Left ventricle myocardium superior (tissue), 1 donor: ENCODE data around the gene TECR. TPM values are rescaled to one million over a fixed set of nuclear protein-coding genes. Genes with fewer than 3 reads are reported as not detected.

Experiments used
- microRNA-seq: library from miRNA; unstranded; fragments of <30 nt; microRNA quantifications from one replicate; pipeline ENCODE4 v1.2.0, GENCODE V29; 2020; ENCODE audit warnings: borderline number of aligned reads
- total RNA-seq: library from RNA; stranded (reverse); fragmentation: NEBNext Ultra II Directional; extraction: Animal tissue kit (Norgen Biotek cat#: 25700); gene quantifications from one replicate; pipeline ENCODE4 v1.2.1, GENCODE V29; 2021
- donor health status: DM: no; HTN: yes; CAD: no; lungs with severe emphysema.

The TECR gene
- total RNA-seq, 1 donor from 2014 or later = 86.4 TPM

Small RNA genes lying within 50 kb of the gene (microRNA-seq; reads per million reads assigned to microRNA genes)
- not detected for gene MIR639

Other genes with a start within 250 kb of the TECR start
- gene ADGRE5, start 148.2 kb upstream of the TECR start, total RNA-seq = 39.5 TPM
- 32.4 TPM for gene DDX39A, start 110.3 kb upstream of the TECR start, total RNA-seq
- 162 TPM for gene PKN1, start 96.3 kb upstream of the TECR start, total RNA-seq
- not detected for gene PTGER1, start 54.2 kb upstream of the TECR start, total RNA-seq
- gene GIPC1, start 33.5 kb upstream of the TECR start, total RNA-seq = 55.9 TPM
- 47.9 TPM for gene DNAJB1, start 11.2 kb upstream of the TECR start, total RNA-seq
- gene NDUFB7, start 42.5 kb downstream of the TECR start, total RNA-seq = 546 TPM
- not detected for gene CLEC17A, start 53.5 kb downstream of the TECR start, total RNA-seq
- gene ADGRE3, start 145.2 kb downstream of the TECR start, total RNA-seq = not detected
- gene ZNF333, start 160.5 kb downstream of the TECR start, total RNA-seq = 7.3 TPM
- gene ADGRE2, start 249.0 kb downstream of the TECR start, total RNA-seq = 0.72 TPM